ENCODE measurements around the gene PPM1B.
"Not testable (repeated sequence)": the region's sequence is repeated elsewhere in the genome, so short reads cannot be mapped to it uniquely, and the experiment has no call there.

Gene PPM1B

DNA sequence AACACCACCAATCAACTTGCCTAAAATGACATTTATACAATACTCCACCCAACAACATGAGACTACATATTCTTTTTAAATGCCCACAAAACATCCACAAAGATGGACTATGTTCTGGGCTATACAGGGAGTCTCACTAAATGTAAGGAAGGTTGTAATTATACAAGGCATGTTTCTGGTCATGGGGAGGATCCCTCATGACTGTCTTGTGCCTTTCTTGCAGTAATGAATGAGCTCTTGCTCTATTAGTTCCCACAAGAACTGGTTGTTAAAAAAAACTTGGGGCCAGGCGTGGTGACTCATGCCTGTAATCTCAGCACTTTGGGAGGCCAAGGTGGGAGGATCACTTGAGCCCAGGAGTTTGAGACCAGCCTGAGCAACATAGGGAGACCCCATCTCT, 89.1 kb downstream of the PPM1B start:
- DNase-seq = not testable (repeated sequence)

DNA sequence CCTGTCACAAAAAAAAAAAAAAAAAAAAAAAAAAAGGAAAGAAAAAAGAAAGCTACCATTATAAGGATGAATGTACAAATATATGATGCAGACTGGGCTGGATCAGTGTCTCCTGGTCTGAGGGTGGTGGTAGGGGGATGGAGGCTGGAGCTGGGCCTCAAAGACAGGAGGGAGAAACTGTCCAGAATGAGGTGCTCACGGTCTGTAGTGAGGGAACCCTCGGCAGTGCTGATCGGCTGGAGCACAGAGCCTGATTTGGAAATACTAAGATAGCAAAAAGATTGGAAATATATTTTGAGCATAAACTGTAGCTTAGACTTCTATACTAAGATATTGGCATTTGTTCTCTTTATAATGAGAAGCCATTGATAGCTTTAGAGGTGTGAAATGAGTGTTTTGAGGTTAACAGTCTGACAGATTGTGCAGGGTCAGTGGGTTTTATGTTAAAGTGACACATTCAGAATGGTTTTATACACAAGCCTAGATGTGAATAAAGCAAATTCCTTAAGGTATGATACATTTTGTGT, 98.7 kb downstream of the PPM1B start:
- no peak for DNase-seq

DNA sequence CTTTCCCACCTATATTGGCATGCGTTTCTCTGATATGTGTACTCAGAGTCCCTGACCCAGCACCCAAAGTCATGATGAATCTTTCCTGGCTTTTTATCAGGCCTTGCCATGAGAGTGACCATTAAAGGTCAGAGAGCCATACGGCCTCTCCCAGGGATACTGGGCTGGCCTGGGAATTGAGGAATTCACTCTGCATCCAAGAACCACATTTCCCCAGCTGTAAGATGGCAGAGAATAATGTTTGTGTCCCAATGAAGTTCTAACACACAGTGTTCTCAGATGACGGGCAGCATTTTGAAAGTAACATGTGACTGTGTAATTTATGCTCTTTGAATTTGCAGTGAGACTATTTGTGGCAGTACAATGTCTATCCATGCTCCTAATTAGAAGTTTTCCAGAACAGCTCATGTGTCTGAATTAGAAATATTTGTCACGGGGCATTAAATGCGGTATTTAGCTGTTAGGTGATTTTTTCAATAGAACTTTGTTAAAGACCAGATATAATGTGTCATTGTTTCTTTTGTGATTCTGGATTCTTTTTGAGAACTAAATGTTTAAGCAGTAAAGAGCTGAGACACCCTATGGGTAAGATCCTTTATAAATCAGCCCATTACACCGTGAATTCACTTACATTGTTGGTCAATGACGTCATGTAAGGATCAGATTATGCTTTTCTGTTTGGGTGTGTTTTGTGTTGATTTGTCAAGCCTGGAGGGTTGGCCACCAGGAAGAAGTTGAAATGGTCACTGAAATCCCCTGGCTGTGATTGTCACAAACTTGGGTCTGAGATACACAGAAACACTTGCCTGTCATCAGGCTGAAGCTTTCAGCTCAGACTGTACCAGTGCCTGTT, 99.3 kb downstream of the PPM1B start:
- DNase-seq = no peak

DNA sequence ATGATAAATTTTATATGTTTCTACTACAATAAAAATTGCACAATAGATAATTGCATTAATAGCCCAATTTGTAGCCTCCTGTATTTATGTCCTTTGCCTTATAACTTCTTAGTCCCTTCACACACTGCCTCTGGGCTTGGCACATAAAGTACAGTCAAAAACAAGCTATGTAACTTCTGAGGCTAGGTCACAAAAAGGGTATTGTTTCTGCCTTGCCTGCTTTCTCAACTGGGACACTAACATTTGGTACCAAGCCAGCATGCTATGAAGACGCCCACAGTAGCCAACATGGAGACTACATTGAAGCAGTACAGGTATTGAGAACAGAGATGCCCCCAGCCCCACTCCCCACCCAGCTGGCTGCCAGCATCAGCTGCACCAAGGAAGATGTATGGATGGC, 101.2 kb downstream of the PPM1B start:
- no peak for DNase-seq

DNA sequence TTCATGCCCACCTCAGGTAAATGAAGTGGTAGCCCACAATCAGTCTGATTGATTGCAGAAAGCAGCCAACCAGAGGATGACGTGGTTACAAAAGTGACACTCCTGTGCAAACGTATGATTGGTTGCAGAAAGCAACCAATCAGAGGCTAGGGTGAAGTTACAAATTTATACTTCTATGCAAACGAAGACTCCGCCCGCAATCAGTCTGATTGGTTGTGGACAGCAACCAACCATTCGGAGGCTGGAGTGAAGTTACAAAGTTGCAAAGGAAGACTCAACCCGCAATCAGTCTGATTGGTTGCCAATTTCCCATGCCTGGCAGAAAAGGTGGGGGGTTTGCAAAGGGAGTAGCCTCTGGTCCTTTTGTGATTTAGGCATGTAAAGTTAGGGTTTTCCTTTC, 102.6 kb downstream of the PPM1B start:
- no peak for DNase-seq

DNA sequence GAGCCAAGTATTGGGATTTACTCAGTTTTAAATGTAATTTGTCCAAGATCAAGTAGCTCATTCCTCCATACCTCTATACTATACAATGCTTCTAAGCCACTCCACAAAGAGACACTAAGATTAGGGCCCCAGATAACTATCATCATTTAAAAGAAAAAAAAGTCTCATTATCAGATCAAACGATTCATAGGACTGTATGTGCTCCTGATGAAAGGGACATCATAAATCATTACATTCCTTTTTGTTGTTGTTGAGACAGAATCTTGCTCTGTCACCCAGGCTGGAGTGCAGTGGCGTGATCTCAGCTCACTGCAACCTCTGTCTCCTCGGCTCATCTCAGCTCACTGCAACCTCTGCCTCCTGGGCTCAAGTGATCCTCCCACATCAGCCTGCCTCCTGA, 104.4 kb downstream of the PPM1B start:
- no peak for DNase-seq

DNA sequence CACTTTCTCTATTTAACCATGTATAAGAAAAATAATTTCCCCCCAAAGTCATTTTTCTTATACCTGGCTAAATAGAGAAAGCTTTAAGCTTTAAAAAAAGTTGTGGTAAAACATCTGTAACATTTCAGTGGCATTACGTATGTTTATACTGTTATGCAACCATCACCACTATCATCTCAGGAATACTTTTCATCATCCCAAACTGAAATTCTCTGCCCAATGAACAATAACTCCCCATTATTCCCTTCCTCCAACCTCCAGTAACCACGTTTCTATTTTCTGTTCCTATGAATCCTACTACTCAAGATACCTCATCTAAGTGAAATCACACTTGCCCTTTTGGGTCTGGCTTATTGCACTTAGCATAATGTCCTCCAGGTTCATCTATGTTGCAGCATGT, 104.9 kb downstream of the PPM1B start:
- DNase-seq = no peak

GRCh38 chr2:44275927-44276303, 107.2 kb downstream of the PPM1B start:
- no peak for DNase-seq

DNA sequence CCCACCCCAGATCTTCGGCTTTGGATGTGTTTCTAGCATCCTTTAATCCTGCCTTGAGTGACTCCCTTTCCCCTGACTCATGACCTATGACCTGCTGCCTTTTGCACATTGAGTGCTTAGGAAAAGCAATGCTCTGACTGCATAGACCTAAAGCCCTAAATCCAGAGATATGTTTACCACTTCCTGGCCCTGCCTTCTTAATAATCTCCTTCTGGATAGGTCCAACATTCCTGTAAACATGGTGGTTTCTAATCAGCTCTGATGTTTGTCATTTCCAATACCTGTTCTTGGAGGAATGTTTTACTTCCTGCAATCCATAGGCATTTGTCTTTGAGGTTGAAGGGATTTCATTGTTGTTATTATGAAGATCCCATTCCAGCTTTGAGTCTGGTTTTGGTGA, 108.9 kb downstream of the PPM1B start:
- DNase-seq = no peak

- DNase-seq = no peak
These were observed 112.2 kb downstream of the PPM1B start for GRCh38 chr2:44280869-44281268.

Measured in CD4-positive, alpha-beta T cell treated with Interleukin-15 for 1 hour (primary cell).